ENCODE measurements around the gene CITED4. TPM values are rescaled to one million over a fixed set of nuclear protein-coding genes. Genes with fewer than 3 reads are reported as not detected.

Gene CITED4
- polyA plus RNA-seq, 1 of the 3 experiments (the other 2 are of a cell fraction): 10.1 TPM

- CTCF ChIA-PET: interaction anchor here (0.8 kb wide), 1 partner anchor 10 kb away, joined by 3 read pairs; no protein-coding TSS in a partner anchor
- Histone ChIP-seq H3K36me3 (replicated peaks in 1 of 2; ENCODE audit: control insufficient read depth in 1 of 2, insufficient read depth in 2 of 2, low read length in 1 of 2) (no peaks in the 10 kb centered on the region), H3K9me2 (no peaks in the 10 kb centered on the region), H3K27ac (ENCODE audit: low read depth in 2 of 2, low read length in 1 of 2) (0 out of 4 replicates have a peak overlapping the region, but pooled peaks of 1 of the 2 experiments have one; percentile 90), H3K4me1 (ENCODE audit: control insufficient read depth in 1 of 2, insufficient read depth in 2 of 2, low read depth in 1 of 2, low read length in 1 of 2) (peaks cover 7 to 28% of the 10 kb centered on the region in 2 experiments; a peak in 3 of 4 replicates), H3K4me2 (no peak overlapping the region), H3K79me2 (ENCODE audit: insufficient read depth) (no peaks in the 10 kb centered on the region), H2AFZ (ENCODE audit: low read depth) (no peak overlapping the region), H3F3A (replicated peaks; ENCODE audit: insufficient read depth) (peaks cover 42% of the 10 kb centered on the region), H3K4me3 (ENCODE audit: low read depth in 2 of 2, low read length in 1 of 2) (no peak overlapping the region), H4K20me1 (ENCODE audit: insufficient read depth) (no peaks in the 10 kb centered on the region), H3K27me3 (ENCODE audit: insufficient read depth) (no peaks in the 10 kb centered on the region), H3K9ac (no peak overlapping the region), H3K9me3 (no peaks in the 10 kb centered on the region)
- POLR2A ChIA-PET: no interaction called here
- WGBS (ENCODE audit: low lambda C conversion rate): 97% methylated on average over 10 of the region's 11 CpGs
- TF ChIP-seq MXI1 (IDR thresholded peaks at IDR 0.05; ENCODE audit: low read depth, low read length) (no peak), TEAD4 (IDR thresholded peaks at IDR 0.05; ENCODE audit: borderline replicate concordance, insufficient read depth) (no peak), RCOR1 (IDR thresholded peaks at IDR 0.05; ENCODE audit: low read length) (no peak), RAD21 (IDR thresholded peaks at IDR 0.05; ENCODE audit: low read length) (no peak), REST (IDR thresholded peaks at IDR 0.05; ENCODE audit: low read depth, low read length) (no peak), EP300 (IDR thresholded peaks at IDR 0.05; ENCODE audit: borderline replicate concordance in 1 of 2, low read depth in 1 of 2, low read length in 1 of 2) (no peak), CHD2 (IDR thresholded peaks at IDR 0.05; ENCODE audit: low read length, partially characterized antibody) (no peak), NRF1 (IDR thresholded peaks at IDR 0.05; ENCODE audit: low read depth, low read length) (no peak), RXRA (IDR thresholded peaks at IDR 0.05; ENCODE audit: borderline replicate concordance, low read depth) (no peak), EZH2phosphoT487 (IDR thresholded peaks at IDR 0.05; ENCODE audit: borderline replicate concordance, low read depth) (no peak), IRF3 (IDR thresholded peaks at IDR 0.05; ENCODE audit: low read depth, low read length) (no peak), YY1 (IDR thresholded peaks at IDR 0.05; ENCODE audit: low read depth) (no peak), MAX (IDR thresholded peaks at IDR 0.05; ENCODE audit: low read depth) (no peak), USF1 (IDR thresholded peaks at IDR 0.05; ENCODE audit: borderline replicate concordance, low read depth) (no peak), ELF1 (IDR thresholded peaks at IDR 0.05) (no peak), TAF1 (IDR thresholded peaks at IDR 0.05; ENCODE audit: borderline replicate concordance, low read depth, low read length) (no peak), FOXM1 (IDR thresholded peaks at IDR 0.05; ENCODE audit: low read depth) (no peak)
- no peak for DNase-seq
Observed at GRCh38 chr1:40879482-40880175, 17.5 kb upstream of the CITED4 start.
